Mucosa of gallbladder (tissue), 1 donor: ENCODE measurements around the gene CAVIN1. TPM values are rescaled to one million over a fixed set of nuclear protein-coding genes. Genes with fewer than 3 reads are reported as not detected.
"Not testable (repeated sequence)": the region's sequence is repeated elsewhere in the genome, so short reads cannot be mapped to it uniquely, and the experiment has no call there.

Source experiments
- DNase-seq: peaks from one replicate; pipeline ENCODE4 v3.0.0-alpha.2; 2020; ENCODE audit warnings: low spot score
- total RNA-seq: library from RNA; stranded (reverse); gene quantifications from one replicate; pipeline ENCODE4 v1.2.1, GENCODE V29; 2021
- donor health status: DM: no; HTN: no; CAD: no.

The CAVIN1 gene
- total RNA-seq, 1 donor from 2014 or later = 273 TPM

- DNase-seq = no peak
These were observed 8.7 kb upstream of the CAVIN1 start for GRCh38 chr17:42431758-42432161.

GRCh38 chr17:42429726-42430447, 6.8 kb upstream of the CAVIN1 start:
- no peak for DNase-seq

DNA sequence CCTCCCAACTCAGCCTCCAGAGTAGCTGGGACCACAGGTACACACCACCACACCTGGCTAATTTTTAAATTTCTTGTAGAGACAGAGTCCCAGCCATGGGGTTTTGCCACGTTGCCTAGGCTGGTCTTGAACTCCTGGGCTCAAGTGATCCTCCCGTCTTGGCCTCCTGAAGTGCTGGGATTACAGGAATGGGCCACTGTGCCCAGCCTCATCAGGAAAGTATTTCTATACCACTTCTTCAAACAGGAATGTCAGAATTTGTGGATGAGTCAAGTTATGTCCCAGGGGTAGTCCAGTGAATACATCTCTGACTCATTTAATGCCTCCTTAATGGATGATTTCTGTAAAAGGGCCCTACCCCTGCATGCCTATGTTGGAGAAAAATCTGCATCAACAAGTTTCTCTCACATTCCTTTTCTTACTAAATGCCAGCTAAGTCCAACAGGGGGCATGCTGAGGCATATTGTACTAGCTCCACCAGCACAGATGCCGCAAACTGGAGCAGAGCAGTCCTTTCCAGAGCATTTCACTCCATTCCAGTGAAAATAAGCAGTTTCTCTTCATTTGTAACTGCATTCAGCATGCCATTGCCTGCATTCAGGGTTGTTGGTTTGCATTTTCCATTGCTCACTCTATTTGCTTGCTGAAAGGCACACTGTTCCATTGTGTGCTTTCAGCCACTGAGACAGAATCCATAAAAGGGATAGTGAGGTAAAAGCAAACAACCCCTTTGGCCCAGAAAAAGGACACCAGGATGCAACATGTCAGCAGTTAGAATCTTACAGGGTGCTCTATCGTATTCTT, 5.3 kb upstream of the CAVIN1 start:
- DNase-seq = peak; percentile 77

- DNase-seq = no peak
These were observed 2.0 kb upstream of the CAVIN1 start for GRCh38 chr17:42424991-42425610.

DNA sequence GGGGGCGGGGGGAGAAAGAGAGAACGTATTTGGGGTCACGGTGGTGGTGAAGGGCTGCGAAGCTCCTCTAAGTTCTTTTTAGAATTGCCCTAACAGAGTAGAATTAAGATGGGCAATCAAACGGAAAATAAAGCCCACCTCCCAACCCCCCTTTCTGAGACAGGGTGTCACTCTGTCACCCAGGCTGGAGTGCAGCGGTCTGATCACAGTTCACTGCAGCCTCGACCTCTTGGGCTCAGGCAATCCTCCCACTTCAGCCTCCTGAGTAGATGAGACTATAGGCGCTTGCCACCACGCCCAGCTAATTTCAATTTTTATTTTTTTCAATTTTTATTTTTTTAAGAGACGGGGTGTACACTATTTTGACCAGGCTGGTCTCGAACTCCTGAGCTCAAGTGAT, 710 bp upstream of the CAVIN1 start:
- no peak for DNase-seq

GRCh38 chr17:42422412-42422957, 571 bp downstream of the CAVIN1 start:
- no peak for DNase-seq

DNA sequence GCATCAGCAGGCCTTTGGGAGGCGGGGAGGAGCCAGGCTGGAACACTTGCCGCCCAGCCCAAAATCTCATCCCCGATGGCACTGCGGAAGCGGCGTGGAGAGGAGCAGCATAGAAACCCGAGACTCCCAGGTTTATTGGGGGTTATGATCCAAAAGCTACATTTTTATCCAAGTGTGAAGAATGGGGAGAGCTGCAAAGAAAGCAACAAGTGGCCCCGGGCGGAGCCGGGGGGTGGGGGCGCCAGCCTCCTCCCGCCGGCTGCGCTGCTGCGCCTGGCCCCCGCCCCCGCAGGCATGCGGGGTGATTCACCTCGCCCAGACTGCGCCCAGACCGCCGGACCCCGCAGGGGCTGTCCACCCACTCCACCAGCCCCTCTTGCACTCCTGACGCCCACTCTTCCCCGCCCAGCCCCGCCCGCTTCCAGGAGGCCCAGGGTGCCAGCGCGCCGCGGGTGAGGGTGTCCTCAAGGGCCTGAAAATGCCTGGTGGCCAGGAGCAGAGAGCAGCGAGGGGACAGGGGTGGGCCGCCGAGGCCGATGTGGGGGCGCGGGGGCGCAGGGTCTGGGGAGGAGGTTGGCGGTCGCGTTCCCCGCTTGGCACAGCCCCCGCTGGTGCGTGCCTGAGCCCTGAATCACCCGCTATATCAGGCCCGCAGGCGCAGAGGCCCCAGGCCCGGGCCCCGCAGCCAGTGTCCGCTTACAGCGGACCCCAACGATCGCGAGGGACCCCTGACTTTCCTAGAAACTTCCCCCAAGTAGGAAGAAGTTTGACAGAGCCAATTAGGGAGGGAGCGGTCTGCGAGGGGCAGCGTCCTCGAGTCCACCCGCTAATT, 1.3 kb downstream of the CAVIN1 start:
- no peak for DNase-seq

DNA sequence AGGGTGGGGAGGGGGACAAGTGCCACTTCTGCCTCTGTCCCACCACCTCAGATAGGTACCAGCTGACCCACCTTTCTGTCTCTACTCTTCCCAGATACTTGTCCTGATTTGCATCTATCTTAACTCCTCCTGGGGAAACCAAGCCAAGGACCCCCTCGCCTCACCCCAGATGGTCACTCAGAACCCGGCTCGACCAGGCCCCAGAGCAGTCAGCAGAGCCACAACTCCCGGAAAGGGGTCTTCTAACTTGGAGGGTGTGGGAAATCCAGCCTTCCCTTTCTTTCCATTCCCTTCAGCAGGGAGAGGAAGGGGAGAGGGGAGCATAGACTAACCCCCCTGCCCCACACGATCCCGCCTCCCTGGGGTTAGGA, 1.9 kb downstream of the CAVIN1 start:
- no peak for DNase-seq

DNA sequence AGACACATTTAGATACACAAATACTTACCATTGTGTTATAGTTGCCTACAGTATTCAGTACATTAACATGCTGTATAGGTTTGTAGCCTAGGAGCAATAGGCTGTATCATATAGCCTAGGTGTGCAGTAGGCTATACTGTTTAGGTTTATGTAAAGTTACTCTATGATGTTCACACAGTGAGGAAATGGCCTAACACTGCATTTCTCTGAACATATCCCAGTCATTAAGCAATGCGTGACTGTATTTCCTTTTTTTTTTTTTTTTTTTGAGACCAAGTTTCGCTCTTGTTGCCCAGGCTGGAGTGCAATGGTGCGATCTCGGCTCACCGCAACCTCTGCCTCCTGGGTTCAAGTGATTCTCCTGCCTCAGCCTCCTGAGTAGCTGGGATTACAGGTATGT, 5.1 kb downstream of the CAVIN1 start:
- not testable (repeated sequence) for DNase-seq

GRCh38 chr17:42414704-42415409, 8.2 kb downstream of the CAVIN1 start:
- DNase-seq = no peak

- DNase-seq = no peak
These were observed 9.5 kb downstream of the CAVIN1 start for GRCh38 chr17:42413464-42414040.

DNA sequence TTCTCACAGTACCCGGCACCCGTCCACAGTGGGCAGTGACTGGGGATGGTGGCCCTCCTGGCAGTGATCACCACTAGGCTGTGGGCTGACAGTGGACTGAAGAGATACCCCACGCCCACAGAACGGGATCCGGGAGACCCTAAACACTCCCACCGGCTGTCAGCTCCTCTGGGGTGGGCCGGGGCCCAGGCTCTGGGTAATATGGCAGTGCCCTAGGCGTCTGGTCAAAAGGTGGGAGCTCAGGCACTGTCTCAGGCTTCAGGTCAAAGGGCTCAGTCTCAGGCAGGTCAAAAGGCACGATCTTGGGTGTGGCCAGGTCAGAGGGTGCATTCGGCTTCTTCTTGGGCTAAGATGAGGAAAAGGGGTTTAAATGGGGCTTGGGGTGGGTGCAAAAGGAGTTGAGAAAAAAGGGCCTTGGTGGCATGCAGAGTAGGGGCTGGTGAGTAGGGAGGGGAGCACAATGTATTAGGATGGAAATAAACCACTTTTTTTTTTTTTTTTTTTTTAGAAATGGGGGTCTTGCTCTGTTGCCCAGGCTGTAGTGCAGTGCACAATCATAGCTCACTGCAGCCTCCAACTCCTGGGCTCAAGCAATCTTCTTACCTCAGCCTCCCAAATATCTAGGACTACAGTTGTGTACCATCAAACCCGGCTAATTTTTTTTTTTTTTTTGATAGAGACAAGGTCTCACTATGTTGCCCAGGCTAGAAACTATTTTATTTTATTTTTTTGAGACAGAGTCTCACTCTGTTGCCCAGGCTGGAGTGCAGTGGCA, 11.0 kb downstream of the CAVIN1 start:
- no peak for DNase-seq

GRCh38 chr17:42411361-42411760, 11.7 kb downstream of the CAVIN1 start:
- DNase-seq = no peak

GRCh38 chr17:42410319-42410685, 12.8 kb downstream of the CAVIN1 start:
- no peak for DNase-seq

DNA sequence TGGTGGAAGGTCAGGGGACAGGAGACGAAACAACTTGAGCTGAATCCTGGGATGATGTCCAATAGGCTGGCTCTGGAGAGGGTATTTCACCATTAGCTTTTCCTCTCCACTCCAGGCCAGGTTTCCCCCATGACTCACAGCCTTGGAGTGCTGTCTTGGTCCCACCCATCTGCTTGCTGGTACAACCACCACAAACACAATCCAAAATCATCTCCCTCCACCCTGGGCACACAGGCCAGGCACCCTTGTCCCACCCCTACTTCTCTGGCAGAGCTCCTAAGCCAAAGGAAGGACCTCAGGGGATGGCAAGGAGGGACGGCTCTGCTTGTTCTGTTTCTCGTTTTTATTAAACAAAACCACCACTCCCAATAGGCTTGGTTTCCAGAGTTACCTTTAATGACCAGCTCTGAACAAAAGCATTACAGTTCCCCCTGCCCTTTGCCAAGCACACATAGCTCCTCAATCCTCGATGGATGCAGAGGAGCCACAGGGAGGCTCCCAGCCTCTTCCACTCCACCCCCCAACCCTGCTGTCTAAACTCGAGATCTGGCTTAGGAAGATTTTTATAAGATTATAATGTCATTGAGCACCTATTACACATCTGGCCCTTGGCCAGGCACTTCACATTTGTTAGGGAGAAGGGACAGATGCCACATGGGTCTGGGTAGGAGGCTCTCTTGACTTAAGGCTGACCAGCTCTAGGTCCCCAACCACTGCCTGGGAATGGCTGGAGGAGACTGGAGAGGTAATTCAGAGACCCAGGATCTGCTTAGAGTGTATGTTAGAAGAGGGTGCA, 13.3 kb downstream of the CAVIN1 start:
- DNase-seq = peak; percentile 32

DNA sequence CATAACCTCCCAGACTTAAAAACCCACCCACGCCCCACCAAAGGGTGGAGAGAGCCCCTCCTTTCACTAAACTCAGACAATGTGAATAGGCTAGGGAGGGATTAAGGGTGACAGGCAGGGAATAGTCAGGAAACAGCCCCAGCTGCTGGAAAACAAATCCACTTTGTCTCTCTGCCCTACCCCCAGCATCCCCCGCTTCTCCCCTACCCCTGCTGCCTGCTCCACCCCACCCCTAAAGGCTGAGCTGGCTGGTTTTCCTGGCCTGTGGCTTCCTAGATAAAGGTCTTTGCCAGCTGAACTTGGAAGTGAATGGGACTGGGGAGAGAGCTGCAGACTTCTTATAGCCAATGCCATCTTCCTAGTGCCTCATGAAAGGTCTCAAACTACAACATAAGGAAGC, 15.0 kb downstream of the CAVIN1 start:
- no peak for DNase-seq

DNA sequence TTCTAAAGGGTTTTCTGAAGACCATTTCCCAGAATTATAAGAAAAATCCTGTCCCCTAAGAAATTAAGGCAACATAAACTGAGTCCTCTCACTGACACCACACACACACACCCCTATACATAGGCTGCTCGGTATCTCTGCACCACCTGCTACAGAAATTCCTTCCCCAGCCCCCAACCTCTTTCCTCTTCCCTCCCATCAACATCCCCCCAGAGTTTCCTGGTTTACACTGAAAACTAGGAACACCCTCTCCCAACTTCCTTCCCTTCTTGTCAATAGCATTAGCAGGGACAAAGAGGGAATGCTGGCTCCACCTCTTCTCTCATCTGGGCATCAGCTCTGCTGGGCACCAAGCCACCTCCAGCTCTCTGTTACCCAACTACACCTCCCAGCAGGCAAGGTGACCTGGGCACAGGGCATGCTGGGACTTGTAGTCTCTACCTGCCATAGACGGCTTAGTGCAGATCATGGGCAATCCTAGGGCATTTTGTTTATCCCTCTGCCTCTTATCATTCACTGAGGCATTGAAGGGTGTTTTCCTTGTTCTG, 15.7 kb downstream of the CAVIN1 start:
- peak; percentile 89 for DNase-seq

GRCh38 chr17:42406615-42407288, 16.3 kb downstream of the CAVIN1 start:
- no peak for DNase-seq
